Naive thymus-derived CD4-positive, alpha-beta T cell (primary cell): ENCODE measurements around the gene AMHR2. TPM values are rescaled to one million over a fixed set of nuclear protein-coding genes. Genes with fewer than 3 reads are reported as not detected.

ENCODE experiments used
- ATAC-seq: fragments of 150-1000 bp; cut with Tn5 transposase; 2 replicates; pipeline ENCODE4 v1.10.0; 2021; ENCODE audit warnings: mild to moderate bottlenecking, moderate library complexity
- CTCF ChIA-PET: fragments of 350-600 bp; sonication (Branson Sonifier 250); formaldehyde crosslinking; loops from one replicate; lab custom pipeline; 2021; ENCODE audit warnings: antibody characterized with exemption; lab: Charles Lee
- POLR2A ChIA-PET: fragments of 350-600 bp; sonication (Branson Sonifier 250); formaldehyde crosslinking; loops from one replicate; lab custom pipeline; 2021; ENCODE audit warnings: antibody characterized with exemption, inconsistent platforms; lab: Charles Lee
- DNase-seq, 9 donors: peaks; one replicate each; pipeline versions ENCODE4 v3.0.0 to v3.0.0-alpha.2; 2020 to 2022; ENCODE audit warnings: mixed read lengths in 1 of 9
- H3K27ac ChIP-seq: one replicate; pipeline ENCODE4 v1.7.0; 2013; ENCODE audit warnings: mild to moderate bottlenecking, low read depth, low read length, moderate library complexity
- H3K27me3 ChIP-seq, 2 donors: one replicate each; pipeline ENCODE4 v1.7.0; 2013; ENCODE audit warnings: low read length in 2 of 2, mild to moderate bottlenecking in 2 of 2, moderate library complexity in 2 of 2; ENCODE audit not compliant: control insufficient read depth in 2 of 2, insufficient read depth in 2 of 2
- H3K36me3 ChIP-seq, 3 experiments: 1 replicate in 2 of 3; 2 replicates in 1 of 3; pipeline ENCODE4 v1.7.0; 2013; ENCODE audit warnings: low read length in 3 of 3, mild to moderate bottlenecking in 3 of 3, moderate library complexity in 1 of 3; ENCODE audit not compliant: insufficient read depth in 3 of 3, control insufficient read depth in 2 of 3
- H3K4me1 ChIP-seq, 2 donors: one replicate each; pipeline ENCODE4 v1.7.0; 2013; ENCODE audit warnings: low read length in 2 of 2, mild to moderate bottlenecking in 2 of 2, moderate library complexity in 1 of 2; ENCODE audit not compliant: control insufficient read depth in 2 of 2, insufficient read depth in 2 of 2
- H3K4me3 ChIP-seq: 2 replicates; pipeline ENCODE4 v1.7.0; 2013; ENCODE audit warnings: mild to moderate bottlenecking, low read length
- H3K9me3 ChIP-seq, 3 experiments: 1 replicate in 2 of 3; 2 replicates in 1 of 3; pipeline ENCODE4 v1.7.0; 2013; ENCODE audit warnings: low read length in 3 of 3; ENCODE audit not compliant: control insufficient read depth in 2 of 3
- H3K27ac Mint-ChIP-seq, 9 donors: one replicate each; pipeline ENCODE4 v1.8.0; 2020 to 2022; ENCODE audit warnings: mixed read lengths in 9 of 9, mild to moderate bottlenecking in 8 of 9, moderate library complexity in 5 of 9, inconsistent platforms in 2 of 9
- H3K27me3 Mint-ChIP-seq, 5 donors: one replicate each; pipeline ENCODE4 v1.8.0; 2021 to 2022; ENCODE audit warnings: mixed read lengths in 5 of 5, mild to moderate bottlenecking in 1 of 5
- H3K36me3 Mint-ChIP-seq, 5 donors: one replicate each; pipeline ENCODE4 v1.8.0; 2020 to 2022; ENCODE audit warnings: mixed read lengths in 5 of 5, mild to moderate bottlenecking in 3 of 5, inconsistent platforms in 1 of 5
- H3K4me1 Mint-ChIP-seq, 7 donors: one replicate each; pipeline ENCODE4 v1.8.0; 2020 to 2022; ENCODE audit warnings: mixed read lengths in 7 of 7, mild to moderate bottlenecking in 3 of 7, inconsistent platforms in 1 of 7
- H3K4me3 Mint-ChIP-seq, 10 donors: one replicate each; pipeline ENCODE4 v1.8.0; 2020 to 2022; ENCODE audit warnings: mild to moderate bottlenecking in 10 of 10, mixed read lengths in 10 of 10, moderate library complexity in 6 of 10, inconsistent platforms in 2 of 10
- H3K9me3 Mint-ChIP-seq, 11 donors: one replicate each; pipeline ENCODE4 v1.8.0; 2020 to 2022; ENCODE audit warnings: mixed read lengths in 11 of 11, mild to moderate bottlenecking in 4 of 11, inconsistent platforms in 1 of 11, moderate library complexity in 1 of 11
- intact Hi-C, 2 donors: fragments of 100-400 bp; cut with micrococcal nuclease; formaldehyde crosslinking; loops; one replicate each; pipeline ENCODE4 v1.15.1; 2023
- polyA plus RNA-seq, 2 donors: library from polyadenylated mRNA; unstranded; fragments of 300-500 nt; fragmentation: Illumina TruSeq; gene quantifications; one replicate each; pipeline ENCODE4 v1.2.3, GENCODE V29; 2021
- total RNA-seq, 6 experiments: library from RNA in 5 of 6; stranded (reverse) in 5 of 6; gene quantifications; 1 replicate in 5 of 6; 2 replicates in 1 of 6; pipeline ENCODE4 v1.2.3 and lab custom pipeline; 2021 to 2026

Gene AMHR2
- total and polyA plus RNA-seq, 7 experiments from 2014 or later = not detected

DNA sequence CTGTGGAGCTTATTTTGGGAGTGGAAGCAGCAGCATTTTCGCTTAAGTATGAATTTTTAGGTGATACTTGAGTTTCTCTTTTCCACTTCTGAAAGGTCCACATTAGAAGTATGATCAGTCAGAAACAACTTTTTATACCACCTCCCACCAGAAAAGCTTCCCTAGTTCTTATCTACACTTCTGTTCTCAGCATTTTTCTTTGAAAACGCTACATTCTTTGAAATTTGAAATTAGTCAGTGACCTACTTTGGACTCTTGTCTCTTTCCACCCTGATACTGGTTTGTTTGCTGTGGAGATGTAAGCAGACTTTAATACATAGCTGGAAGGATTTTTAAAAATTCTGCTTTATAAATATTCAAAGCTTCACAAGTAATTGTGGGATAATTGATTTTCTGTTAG, 50.4 kb downstream of the AMHR2 start:
- Mint-ChIP-seq H3K4me3 (peak overlapping the region in 1 of 10 donors; percentile 9), H3K36me3 (peaks cover 19 to 43% (median 30%) of the 10 kb centered on the region in 5 donors), H3K27ac (peak overlapping the region; percentile 18 to 90 (median 72)), H3K27me3 (no peaks in the 10 kb centered on the region), H3K4me1 (peaks cover 15 to 58% (median 46%) of the 10 kb centered on the region in 7 donors), H3K9me3 (peaks cover 0 to 3% (median 0%) of the 10 kb centered on the region in 11 donors)
- peak overlapping the region; percentile 26 for H3K27ac ChIP-seq
- peaks cover 8 to 10% of the 10 kb centered on the region in 2 donors for H3K4me1 ChIP-seq
- ATAC-seq (no peak), DNase-seq (no peak)
- H3K27me3 ChIP-seq = no peaks in the 10 kb centered on the region
- CTCF ChIA-PET = interaction anchor here (1.0 to 7.5 kb wide), 6 partner anchors 9 to 126 kb away, joined by 3 to 36 read pairs (median 3); partner anchors contain the start of gene MAP3K12
- no peak overlapping the region for H3K4me3 ChIP-seq
- POLR2A ChIA-PET = interaction anchor here (0.6 to 1.9 kb wide), 8 partner anchors 8 to 87 kb away, joined by 3 to 8 read pairs (median 4); partner anchors contain the start of gene TARBP2
- H3K9me3 ChIP-seq = no peaks in the 10 kb centered on the region
- peaks cover 51 to 95% (median 52%) of the 10 kb centered on the region in 3 experiments for H3K36me3 ChIP-seq
- intact Hi-C loops = no loop called here

GRCh38 chr12:53474819-53475218, 51.2 kb downstream of the AMHR2 start:
- no peaks in the 10 kb centered on the region for H3K27me3 Mint-ChIP-seq
- no peak for DNase-seq
- Histone ChIP-seq H3K27me3 (no peaks in the 10 kb centered on the region), H3K27ac (peak overlapping the region; percentile 7), H3K9me3 (no peaks in the 10 kb centered on the region), H3K4me3 (no peak overlapping the region), H3K36me3 (peaks cover 53 to 93% (median 54%) of the 10 kb centered on the region in 3 experiments), H3K4me1 (peaks cover 8 to 10% of the 10 kb centered on the region in 2 donors)
- peaks cover 0 to 3% (median 0%) of the 10 kb centered on the region in 11 donors for H3K9me3 Mint-ChIP-seq
- peak; percentile 39 for ATAC-seq
- intact Hi-C loops = no loop called here
- ChIA-PET CTCF (interaction anchor here (0.6 to 7.5 kb wide), 7 partner anchors 11 to 127 kb away, joined by 3 to 36 read pairs (median 3); no protein-coding TSS in a partner anchor), POLR2A (interaction anchor here (0.8 to 1.9 kb wide), 7 partner anchors 13 to 49 kb away, joined by 3 to 6 read pairs (median 4); partner anchors contain the start of gene TARBP2)
- peak overlapping the region; percentile 33 to 90 (median 67) for H3K27ac Mint-ChIP-seq
- peaks cover 19 to 46% (median 30%) of the 10 kb centered on the region in 5 donors for H3K36me3 Mint-ChIP-seq
- H3K4me3 Mint-ChIP-seq = peak overlapping the region in 5 of 10 donors; percentile 13 to 67 (median 25)
- H3K4me1 Mint-ChIP-seq = peaks cover 15 to 58% (median 48%) of the 10 kb centered on the region in 7 donors

GRCh38 chr12:53476769-53477209, 53.1 kb downstream of the AMHR2 start:
- CTCF ChIA-PET = interaction anchor here (0.8 to 7.5 kb wide), 3 partner anchors 23 to 156 kb away, joined by 3 to 36 read pairs (median 4); partner anchors contain the start of gene AAAS
- POLR2A ChIA-PET = interaction anchor here (0.7 to 4.0 kb wide), 4 partner anchors 12 to 32 kb away, joined by 3 to 14 read pairs (median 4); partner anchors contain the start of gene TARBP2
- Mint-ChIP-seq H3K4me1 (peaks cover 11 to 49% (median 41%) of the 10 kb centered on the region in 7 donors), H3K27me3 (no peaks in the 10 kb centered on the region), H3K27ac (peak overlapping the region in 6 of 9 donors; percentile 28 to 59 (median 50)), H3K9me3 (peaks cover 0 to 2% (median 0%) of the 10 kb centered on the region in 11 donors), H3K36me3 (peaks cover 9 to 39% (median 22%) of the 10 kb centered on the region in 5 donors), H3K4me3 (no peak overlapping the region)
- H3K9me3 ChIP-seq = no peaks in the 10 kb centered on the region
- peaks cover 49 to 96% (median 49%) of the 10 kb centered on the region in 3 experiments for H3K36me3 ChIP-seq
- no peak overlapping the region for H3K27ac ChIP-seq
- ATAC-seq (peak; percentile 40), DNase-seq (peak in 2 of 9 donors; percentile 17 to 25)
- H3K4me1 ChIP-seq = peaks cover 8 to 10% of the 10 kb centered on the region in 2 donors
- no peaks in the 10 kb centered on the region for H3K27me3 ChIP-seq
- no peak overlapping the region for H3K4me3 ChIP-seq
- intact Hi-C loops = loop anchor here (1.0 kb wide), 1 partner anchor 32 kb away; no protein-coding TSS in a partner anchor

GRCh38 chr12:53478865-53479264, 55.2 kb downstream of the AMHR2 start:
- ATAC-seq (no peak), DNase-seq (no peak)
- ChIA-PET CTCF (interaction anchor here (1.5 to 7.5 kb wide), 2 partner anchors 30 to 65 kb away, joined by 4 to 36 read pairs; no protein-coding TSS in a partner anchor), POLR2A (interaction anchor here (0.6 to 5.4 kb wide), 4 partner anchors 10 to 31 kb away, joined by 3 to 47 read pairs (median 8); partner anchors contain the start of genes MAP3K12 and TARBP2)
- H3K36me3 ChIP-seq = peaks cover 31 to 96% (median 31%) of the 10 kb centered on the region in 3 experiments
- peak overlapping the region; percentile 43 for H3K27ac ChIP-seq
- no peak overlapping the region for H3K4me3 Mint-ChIP-seq
- H3K27me3 ChIP-seq = no peaks in the 10 kb centered on the region
- H3K4me1 ChIP-seq = peaks cover 2 to 7% of the 10 kb centered on the region in 2 donors
- intact Hi-C loops = loop anchor here in 1 of 2 donors (2.0 kb wide), 1 partner anchor 14 kb away; no protein-coding TSS in a partner anchor
- H3K9me3 Mint-ChIP-seq = peaks cover 0 to 2% (median 0%) of the 10 kb centered on the region in 11 donors
- peaks cover 4 to 34% (median 17%) of the 10 kb centered on the region in 5 donors for H3K36me3 Mint-ChIP-seq
- H3K27me3 Mint-ChIP-seq = no peaks in the 10 kb centered on the region
- no peak overlapping the region for H3K4me3 ChIP-seq
- peaks cover 10 to 40% (median 29%) of the 10 kb centered on the region in 7 donors for H3K4me1 Mint-ChIP-seq
- H3K27ac Mint-ChIP-seq = peak overlapping the region in 1 of 9 donors; percentile 62
- no peaks in the 10 kb centered on the region for H3K9me3 ChIP-seq

- Histone ChIP-seq H3K9me3 (no peaks in the 10 kb centered on the region), H3K27ac (no peak overlapping the region), H3K36me3 (peaks cover 27 to 95% (median 27%) of the 10 kb centered on the region in 3 experiments), H3K4me1 (peaks cover 0 to 2% of the 10 kb centered on the region in 2 donors), H3K4me3 (no peak overlapping the region), H3K27me3 (no peaks in the 10 kb centered on the region)
- Mint-ChIP-seq H3K27me3 (no peaks in the 10 kb centered on the region), H3K4me1 (peaks cover 8 to 36% (median 24%) of the 10 kb centered on the region in 7 donors), H3K27ac (peak overlapping the region in 1 of 9 donors; percentile 62), H3K4me3 (no peak overlapping the region), H3K36me3 (peaks cover 4 to 29% (median 13%) of the 10 kb centered on the region in 5 donors), H3K9me3 (peaks cover 0 to 2% (median 0%) of the 10 kb centered on the region in 11 donors)
- intact Hi-C loops = loop anchor here in 1 of 2 donors (2.0 kb wide), 1 partner anchor 13 kb away; no protein-coding TSS in a partner anchor
- ATAC-seq (no peak), DNase-seq (no peak)
- POLR2A ChIA-PET = interaction anchor here (0.6 to 5.4 kb wide), 4 partner anchors 10 to 49 kb away, joined by 3 to 47 read pairs (median 8); partner anchors contain the start of genes MAP3K12 and TARBP2
- CTCF ChIA-PET = interaction anchor here (1.5 to 7.5 kb wide), 2 partner anchors 29 to 65 kb away, joined by 4 to 36 read pairs; no protein-coding TSS in a partner anchor
These were observed 55.7 kb downstream of the AMHR2 start for GRCh38 chr12:53479331-53479730.
